Mesenchymal stem cell (in vitro differentiated cells and primary cell): ENCODE data around the gene COPB1.

Experiments used
- DNase-seq: peaks from one replicate; pipeline ENCODE4 v3.0.0-alpha.2; 2013
- H2AFZ ChIP-seq: one replicate; pipeline ENCODE4 v1.6.1; 2013; ENCODE audit warnings: low read depth, mild to moderate bottlenecking, control low read depth, inconsistent platforms, low read length, moderate library complexity
- H2AK5ac ChIP-seq: 2 replicates; pipeline ENCODE4 v1.6.1; 2013; ENCODE audit warnings: low read length, moderate library complexity, mild to moderate bottlenecking, inconsistent platforms; ENCODE audit not compliant: severe bottlenecking
- H2BK120ac ChIP-seq: one replicate; pipeline ENCODE4 v1.6.1; 2013; ENCODE audit warnings: low read depth, mild to moderate bottlenecking, inconsistent platforms, low read length, moderate library complexity
- H2BK12ac ChIP-seq, 2 experiments: one replicate each; pipeline ENCODE4 v1.6.1; 2013; ENCODE audit warnings: inconsistent platforms in 2 of 2, low read length in 2 of 2, mild to moderate bottlenecking in 2 of 2, moderate library complexity in 2 of 2, control low read depth in 1 of 2
- H2BK15ac ChIP-seq: one replicate; pipeline ENCODE4 v1.6.1; 2013; ENCODE audit warnings: mild to moderate bottlenecking, low read depth, inconsistent platforms; ENCODE audit not compliant: poor library complexity, severe bottlenecking
- H2BK5ac ChIP-seq: 2 replicates; pipeline ENCODE4 v1.6.1; 2013; ENCODE audit warnings: low read depth, mild to moderate bottlenecking, low read length, control low read depth, inconsistent platforms; ENCODE audit not compliant: poor library complexity, severe bottlenecking
- H3K14ac ChIP-seq, 2 experiments: one replicate each; pipeline ENCODE4 v1.6.1; 2013; ENCODE audit warnings: inconsistent platforms in 2 of 2, low read length in 2 of 2, control low read depth in 1 of 2, mild to moderate bottlenecking in 1 of 2, moderate library complexity in 1 of 2
- H3K18ac ChIP-seq, 2 experiments: one replicate each; pipeline ENCODE4 v1.6.1; 2013; ENCODE audit warnings: inconsistent platforms in 2 of 2, low read length in 2 of 2, control low read depth in 1 of 2, low read depth in 1 of 2, mild to moderate bottlenecking in 1 of 2
- H3K23ac ChIP-seq, 2 experiments: one replicate each; pipeline ENCODE4 v1.6.1; 2013; ENCODE audit warnings: inconsistent platforms in 2 of 2, low read length in 2 of 2, mild to moderate bottlenecking in 2 of 2, moderate library complexity in 2 of 2, control low read depth in 1 of 2
- H3K27ac ChIP-seq: 2 replicates; pipeline ENCODE4 v1.5.1; 2013; ENCODE audit warnings: mild to moderate bottlenecking, moderate library complexity, low read length, control low read depth, inconsistent platforms; ENCODE audit not compliant: poor library complexity, severe bottlenecking
- H3K27me3 ChIP-seq, 2 experiments: 2 replicates each; pipeline versions ENCODE4 v1.6.1 to v1.7.0; 2013; ENCODE audit warnings: low read length in 2 of 2, mild to moderate bottlenecking in 2 of 2, moderate library complexity in 2 of 2, control low read depth in 1 of 2, inconsistent platforms in 1 of 2; ENCODE audit not compliant: control insufficient read depth in 1 of 2, insufficient read depth in 1 of 2
- H3K36me3 ChIP-seq, 2 experiments: 2 replicates each; pipeline versions ENCODE4 v1.6.1 to v1.7.0; 2013; ENCODE audit warnings: low read length in 2 of 2, control low read depth in 1 of 2, inconsistent platforms in 1 of 2, low read depth in 1 of 2, mild to moderate bottlenecking in 1 of 2; ENCODE audit not compliant: insufficient read depth in 2 of 2, control insufficient read depth in 1 of 2
- H3K4ac ChIP-seq, 2 experiments: one replicate each; pipeline ENCODE4 v1.6.1; 2013; ENCODE audit warnings: inconsistent platforms in 2 of 2, low read length in 2 of 2, mild to moderate bottlenecking in 2 of 2, moderate library complexity in 2 of 2, control low read depth in 1 of 2, low read depth in 1 of 2
- H3K4me1 ChIP-seq: 2 replicates; pipeline ENCODE4 v1.6.1; 2013; ENCODE audit warnings: low read depth, low read length, control low read depth; ENCODE audit not compliant: control insufficient read depth, insufficient read depth
- H3K4me2 ChIP-seq: 2 replicates; pipeline ENCODE4 v1.6.1; 2013; ENCODE audit warnings: low read length, mild to moderate bottlenecking, inconsistent platforms; ENCODE audit not compliant: poor library complexity, severe bottlenecking
- H3K4me3 ChIP-seq, 2 experiments: 2 replicates each; pipeline versions ENCODE4 v1.5.1 to v1.7.0; 2013; ENCODE audit warnings: low read length in 2 of 2, mild to moderate bottlenecking in 2 of 2, control low read depth in 1 of 2, low read depth in 1 of 2; ENCODE audit not compliant: insufficient read depth in 1 of 2
- H3K79me1 ChIP-seq: replicated peaks from 2 replicates; pipeline ENCODE4 v1.6.1; 2013; ENCODE audit warnings: mild to moderate bottlenecking, control low read depth, low read length, inconsistent platforms; ENCODE audit not compliant: poor library complexity, severe bottlenecking
- H3K9ac ChIP-seq: 2 replicates; pipeline ENCODE4 v1.7.0; 2013; ENCODE audit warnings: mild to moderate bottlenecking, low read length, moderate library complexity
- H3K9me3 ChIP-seq: 2 replicates; pipeline ENCODE4 v1.7.0; 2013; ENCODE audit warnings: mild to moderate bottlenecking, low read length; ENCODE audit not compliant: control insufficient read depth
- H4K8ac ChIP-seq: one replicate; pipeline ENCODE4 v1.6.1; 2013; ENCODE audit warnings: inconsistent platforms, mild to moderate bottlenecking, low read length, moderate library complexity
- H4K91ac ChIP-seq: one replicate; pipeline ENCODE4 v1.6.1; 2013; ENCODE audit warnings: mild to moderate bottlenecking, low read length, inconsistent platforms
- WGBS: methylation state at CpG from one replicate; pipeline ENCODE4 v1.1.7; 2013; ENCODE audit warnings: mixed read lengths; 5-methylcytosine and 5-hydroxymethylcytosine counted together

Gene COPB1

GRCh38 chr11:14455648-14456430 is 43.8 kb downstream of the COPB1 start:
- DNase-seq, result no peak
- no peak overlapping the region for H3K4me3 ChIP-seq
- no peak overlapping the region for H3K18ac ChIP-seq
- H3K36me3 ChIP-seq, result peaks cover 16 to 71% of the 10 kb centered on the region in 2 experiments
- no peak overlapping the region for H2AK5ac ChIP-seq
- H2BK120ac ChIP-seq, result no peak overlapping the region
- peaks cover 4% of the 10 kb centered on the region for H3K79me1 ChIP-seq
- H3K14ac ChIP-seq, result no peak overlapping the region
- no peak overlapping the region for H3K4ac ChIP-seq
- no peak overlapping the region for H4K8ac ChIP-seq
- H3K4me1 ChIP-seq, result no peaks in the 10 kb centered on the region
- no peak overlapping the region for H2AFZ ChIP-seq
- no peak overlapping the region for H3K4me2 ChIP-seq
- no peak overlapping the region for H2BK12ac ChIP-seq
- H3K9me3 ChIP-seq, result no peaks in the 10 kb centered on the region
- H2BK15ac ChIP-seq, result no peak overlapping the region
- peak overlapping the region; percentile 6 for H3K9ac ChIP-seq
- no peak overlapping the region for H2BK5ac ChIP-seq
- H3K27ac ChIP-seq, result peak overlapping the region; percentile 51
- no peaks in the 10 kb centered on the region for H3K27me3 ChIP-seq
- no peak overlapping the region for H4K91ac ChIP-seq
- 100% methylated on average over 2 of the region's 3 CpGs for WGBS
- no peak overlapping the region for H3K23ac ChIP-seq

- DNase-seq, result peak; percentile 56
- H3K14ac ChIP-seq, result no peak overlapping the region
- H3K4me1 ChIP-seq, result no peaks in the 10 kb centered on the region
- no peak overlapping the region for H4K8ac ChIP-seq
- peaks cover 12 to 63% of the 10 kb centered on the region in 2 experiments for H3K36me3 ChIP-seq
- no peak overlapping the region for H2AK5ac ChIP-seq
- no peak overlapping the region for H2BK12ac ChIP-seq
- H2AFZ ChIP-seq, result no peak overlapping the region
- H3K9ac ChIP-seq, result peak overlapping the region; percentile 43
- H4K91ac ChIP-seq, result no peak overlapping the region
- H3K23ac ChIP-seq, result no peak overlapping the region
- H2BK120ac ChIP-seq, result no peak overlapping the region
- no peak overlapping the region for H3K4me2 ChIP-seq
- H2BK5ac ChIP-seq, result no peak overlapping the region
- no peaks in the 10 kb centered on the region for H3K9me3 ChIP-seq
- H3K27me3 ChIP-seq, result no peaks in the 10 kb centered on the region
- H3K4me3 ChIP-seq, result no peak overlapping the region
- no peak overlapping the region for H2BK15ac ChIP-seq
- 82% methylated on average over 5 of the region's 7 CpGs for WGBS
- no peak overlapping the region for H3K18ac ChIP-seq
- peaks cover 4% of the 10 kb centered on the region for H3K79me1 ChIP-seq
- H3K27ac ChIP-seq, result peak overlapping the region; percentile 35
- no peak overlapping the region for H3K4ac ChIP-seq
Measured at GRCh38 chr11:14454861-14455632, 44.6 kb downstream of the COPB1 start.

- 100% methylated on average over 1 of the region's 1 CpG for WGBS
Measured at GRCh38 chr11:14451825-14452224, 47.8 kb downstream of the COPB1 start.

GRCh38 chr11:14449302-14449714 is 50.3 kb downstream of the COPB1 start:
- no peak overlapping the region for H2AK5ac ChIP-seq
- H3K14ac ChIP-seq, result no peak overlapping the region
- H3K27ac ChIP-seq, result peak overlapping the region; percentile 57
- no peak overlapping the region for H2BK12ac ChIP-seq
- no peak overlapping the region for H2BK5ac ChIP-seq
- DNase-seq, result no peak
- no peak overlapping the region for H2AFZ ChIP-seq
- H2BK15ac ChIP-seq, result no peak overlapping the region
- H3K4me1 ChIP-seq, result peaks cover 5% of the 10 kb centered on the region
- H3K23ac ChIP-seq, result no peak overlapping the region
- H3K4me3 ChIP-seq, result no peak overlapping the region
- no peak overlapping the region for H3K4me2 ChIP-seq
- H3K18ac ChIP-seq, result no peak overlapping the region
- H3K9me3 ChIP-seq, result no peaks in the 10 kb centered on the region
- no peak overlapping the region for H2BK120ac ChIP-seq
- 75% methylated on average over 1 of the region's 1 CpG for WGBS
- H3K36me3 ChIP-seq, result peaks cover 0 to 19% of the 10 kb centered on the region in 2 experiments
- no peaks in the 10 kb centered on the region for H3K27me3 ChIP-seq
- H3K4ac ChIP-seq, result no peak overlapping the region
- H4K91ac ChIP-seq, result no peak overlapping the region
- peaks cover 2% of the 10 kb centered on the region for H3K79me1 ChIP-seq
- peak overlapping the region; percentile 38 for H3K9ac ChIP-seq
- H4K8ac ChIP-seq, result no peak overlapping the region

More at GRCh38 chr11:14451825-14452224, 47.8 kb downstream of the COPB1 start:
- Histone ChIP-seq H3K9me3 (no peaks in the 10 kb centered on the region), H3K4me1 (no peaks in the 10 kb centered on the region), H3K36me3 (peaks cover 0 to 33% of the 10 kb centered on the region in 2 experiments), H3K4me3 (no peak overlapping the region), H3K79me1 (peaks cover 4% of the 10 kb centered on the region), H3K4me2 (no peak overlapping the region), H2BK120ac (no peak overlapping the region), H3K27ac (no peak overlapping the region), H2BK12ac (no peak overlapping the region), H2AFZ (no peak overlapping the region), H3K9ac (peak overlapping the region; percentile 5), H3K27me3 (no peaks in the 10 kb centered on the region), H3K18ac (no peak overlapping the region), H3K4ac (no peak overlapping the region), H2BK5ac (no peak overlapping the region), H2AK5ac (no peak overlapping the region), H3K23ac (no peak overlapping the region), H3K14ac (no peak overlapping the region), H4K8ac (no peak overlapping the region), H4K91ac (no peak overlapping the region), H2BK15ac (no peak overlapping the region)
- DNase-seq, result no peak
